B cell (primary cell): ENCODE results near the gene GRAP.
"Not testable (repeated sequence)": the region's sequence is repeated elsewhere in the genome, so short reads cannot be mapped to it uniquely, and the experiment has no call there.

Experiments used
- CTCF ChIP-seq: fragments of 200-600 bp; IDR thresholded peaks from one replicate; pipeline ENCODE4 v1.8.0; 2022; ENCODE audit warnings: antibody characterized with exemption, mild to moderate bottlenecking
- EZH2 ChIP-seq: IDR thresholded peaks from 2 replicates; pipeline ENCODE4 v1.6.1; 2012; ENCODE audit warnings: borderline replicate concordance, low read depth, mild to moderate bottlenecking, moderate library complexity, low read length; ENCODE audit not compliant: insufficient read depth, poor library complexity, severe bottlenecking

DNA sequence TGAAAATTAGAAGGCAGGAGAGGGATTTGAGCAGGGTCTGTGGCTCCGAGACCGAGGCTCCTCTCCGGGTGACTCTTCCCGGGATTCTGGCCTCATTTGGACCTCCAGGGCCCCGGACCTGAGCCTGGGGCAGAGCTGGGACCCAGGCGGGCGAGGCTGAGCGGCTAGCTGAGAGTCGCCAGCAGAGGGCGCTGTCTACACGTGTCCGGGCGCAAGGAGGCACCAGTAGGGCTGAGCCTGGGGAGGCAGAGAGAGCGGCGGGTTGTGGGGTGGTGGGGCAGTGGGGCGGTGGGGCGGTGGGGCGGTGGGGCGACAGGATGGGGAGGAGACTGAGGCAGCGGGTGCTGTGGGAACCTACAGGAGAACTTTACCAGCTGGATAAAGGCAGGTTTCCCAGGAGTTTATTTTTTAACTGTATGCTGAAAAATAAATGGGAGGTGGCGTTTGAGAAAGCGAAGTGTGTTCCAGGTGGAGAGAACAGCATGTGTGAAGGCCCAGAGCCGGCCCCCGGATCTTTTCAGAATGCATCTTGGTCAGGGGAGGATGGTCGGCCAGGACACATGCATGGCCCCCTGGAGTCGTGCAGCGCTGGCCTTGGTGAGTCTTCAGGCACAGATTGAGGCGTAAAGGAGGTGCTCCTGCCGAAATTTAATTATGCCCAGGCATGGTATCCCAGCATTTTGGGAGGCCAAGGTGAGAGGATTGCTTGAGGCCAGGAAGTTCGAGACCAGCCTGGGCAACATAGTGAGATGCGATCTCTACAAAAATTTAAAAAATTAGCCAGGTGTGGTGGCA is 29.8 kb upstream of the GRAP start:
- TF ChIP-seq CTCF, EZH2: not testable (repeated sequence)
